ENCODE data around the gene BEAN1. TPM values are rescaled to one million over a fixed set of nuclear protein-coding genes. Genes with fewer than 3 reads are reported as not detected.
A peak's percentile ranks its signal among the peaks of the same experiment; 100 is the strongest.

The BEAN1 gene
- total RNA-seq, 1 donor from 2014 or later, result 3.3 TPM

DNA sequence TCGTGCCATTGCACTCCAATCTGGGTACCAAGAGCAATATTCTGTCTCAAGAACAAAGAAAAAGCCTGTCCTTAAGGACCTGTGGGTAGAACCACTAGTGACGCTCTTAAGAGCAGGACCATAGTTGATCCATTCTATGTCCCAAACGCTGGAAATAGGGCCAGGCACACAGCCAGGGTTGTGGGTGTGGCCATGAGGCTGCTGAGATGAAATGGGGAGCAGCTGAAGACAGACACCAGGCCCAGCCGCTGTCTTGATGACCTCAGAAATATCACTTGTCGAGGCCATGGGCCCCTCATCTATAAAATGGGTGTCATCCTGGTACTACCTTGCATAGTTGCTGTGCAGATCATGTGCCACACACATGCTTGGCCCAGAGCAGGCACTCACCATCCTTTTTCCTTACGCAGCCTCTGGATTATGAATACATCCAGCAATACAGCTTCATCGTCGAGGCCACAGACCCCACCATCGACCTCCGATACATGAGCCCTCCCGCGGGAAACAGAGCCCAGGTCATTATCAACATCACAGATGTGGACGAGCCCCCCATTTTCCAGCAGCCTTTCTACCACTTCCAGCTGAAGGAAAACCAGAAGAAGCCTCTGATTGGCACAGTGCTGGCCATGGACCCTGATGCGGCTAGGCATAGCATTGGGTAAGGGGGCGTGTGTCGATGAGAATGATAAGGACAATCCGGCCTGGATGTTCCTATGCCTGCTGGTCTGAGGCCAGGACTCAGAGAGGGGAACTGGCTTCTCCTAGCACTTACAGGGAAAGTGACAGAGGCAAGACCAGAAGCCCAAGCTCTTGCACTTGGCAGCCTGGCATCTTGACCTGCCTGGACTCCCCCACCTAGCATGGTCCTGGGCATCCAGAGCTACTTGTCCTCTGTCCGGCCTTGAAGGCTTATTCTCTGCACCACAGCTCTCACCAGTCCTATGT is 35.1 kb upstream of the BEAN1 start:
- ATAC-seq (peak; percentile 48), DNase-seq (peak; percentile 48)
- intact Hi-C loops (cut with micrococcal nuclease), result no loop called here

- DNase-seq, result no peak
- ATAC-seq, result no peak
- intact Hi-C loops (cut with micrococcal nuclease), result no loop called here
These were observed 31.1 kb upstream of the BEAN1 start for GRCh38 chr16:66395806-66396555.

DNA sequence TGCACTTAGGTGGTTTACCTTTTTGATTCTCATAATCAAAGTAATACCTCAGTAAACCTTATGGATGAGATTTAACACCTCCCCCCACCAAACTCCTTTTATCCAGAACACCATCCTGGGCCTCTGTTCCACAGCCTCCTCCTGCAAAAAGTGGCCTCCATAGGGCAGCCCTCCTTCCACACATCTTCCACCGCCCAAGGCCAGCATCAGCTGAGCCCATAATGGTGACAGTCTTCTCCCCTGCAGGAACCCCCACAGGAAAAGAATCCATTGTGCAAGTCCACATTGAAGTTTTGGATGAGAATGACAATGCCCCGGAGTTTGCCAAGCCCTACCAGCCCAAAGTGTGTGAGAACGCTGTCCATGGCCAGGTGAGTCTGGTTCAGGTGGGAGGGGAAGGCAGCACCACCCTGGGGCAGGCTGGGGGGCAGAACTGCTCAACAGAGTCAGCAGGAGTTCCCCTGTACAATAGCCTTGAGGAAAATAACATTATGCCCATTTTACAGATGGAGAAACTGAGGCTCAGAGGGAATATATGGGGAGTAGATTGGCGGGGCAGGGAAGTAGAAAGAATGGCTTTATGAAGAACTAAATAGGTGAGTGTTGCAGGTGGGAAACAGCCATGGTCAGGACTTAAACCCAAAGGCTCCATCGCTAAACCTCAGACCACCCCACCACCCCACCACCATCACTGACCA is 29.2 kb upstream of the BEAN1 start:
- intact Hi-C loops (cut with micrococcal nuclease), result no loop called here
- no peak for DNase-seq
- no peak for ATAC-seq

DNA sequence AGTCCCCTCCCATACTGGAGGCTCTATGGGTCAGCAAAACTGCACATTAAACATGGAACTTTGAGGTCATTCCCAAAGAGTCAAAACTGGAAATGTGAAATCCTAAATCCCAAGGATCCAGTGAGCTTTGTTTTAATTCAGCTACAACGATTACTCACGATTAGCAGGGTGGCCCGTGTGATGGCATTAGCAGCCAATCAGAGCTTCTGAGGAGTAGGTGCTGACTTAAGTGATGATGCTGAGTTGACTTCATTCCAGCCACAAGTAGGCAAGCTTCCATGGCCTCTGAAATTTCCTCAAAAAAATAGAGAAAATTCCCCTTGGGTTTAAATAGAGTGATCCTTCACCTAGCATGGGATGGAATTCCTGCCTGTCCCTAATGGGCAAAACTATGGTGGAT is 28.1 kb upstream of the BEAN1 start:
- no peak for ATAC-seq
- DNase-seq, result no peak
- intact Hi-C loops (cut with micrococcal nuclease), result no loop called here

DNA sequence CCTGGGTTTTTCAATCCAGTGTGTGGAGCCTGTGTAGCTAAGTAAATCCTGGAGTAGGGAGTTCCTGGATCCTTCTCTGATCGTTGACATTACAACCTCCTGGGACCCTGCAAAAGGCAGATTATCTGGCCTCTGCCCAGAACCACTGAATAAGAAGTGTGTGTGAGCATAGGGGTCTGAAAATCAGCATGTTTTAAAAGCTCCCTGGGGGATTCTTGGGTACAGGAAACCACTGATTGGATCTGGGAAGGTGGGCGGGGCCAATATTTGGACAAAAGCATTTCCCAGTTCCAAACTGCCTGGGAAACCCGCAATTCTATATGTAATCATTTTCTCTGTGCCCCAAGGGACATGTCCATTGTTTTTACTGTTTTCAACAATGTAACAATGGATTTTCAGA is 27.2 kb upstream of the BEAN1 start:
- peak; percentile 61 for ATAC-seq
- intact Hi-C loops (cut with micrococcal nuclease), result loop anchor here (10.0 kb wide), 1 partner anchor 185 kb away; no protein-coding TSS in a partner anchor
- DNase-seq, result peak; percentile 44

GRCh38 chr16:66400503-66401380 is 26.4 kb upstream of the BEAN1 start:
- no peak for DNase-seq
- intact Hi-C loops (cut with micrococcal nuclease), result loop anchor here (10.0 kb wide), 1 partner anchor 184 kb away; no protein-coding TSS in a partner anchor
- no peak for ATAC-seq

DNA sequence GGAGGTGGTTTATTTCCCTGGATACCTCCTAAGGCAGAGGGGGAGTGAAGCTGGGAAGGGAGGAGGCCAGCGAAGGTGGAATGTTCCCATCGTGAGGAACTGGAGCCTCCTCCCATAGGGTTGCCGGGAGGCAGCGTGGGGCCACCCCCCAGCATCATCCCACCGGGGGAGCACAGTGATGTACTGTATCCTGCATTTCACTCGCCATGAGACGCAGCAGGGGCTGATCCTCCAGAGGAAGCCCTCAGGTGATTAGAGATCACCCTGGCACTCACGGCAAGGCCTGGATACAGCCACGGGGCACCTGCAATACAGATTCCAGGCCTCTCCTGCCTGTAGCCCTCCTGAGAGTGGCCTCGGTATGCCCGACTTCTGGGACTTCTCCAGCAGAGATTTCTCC is 25.5 kb upstream of the BEAN1 start:
- DNase-seq (no peak), ATAC-seq (no peak)
- intact Hi-C loops (cut with micrococcal nuclease), result loop anchor here (10.0 kb wide), 1 partner anchor 183 kb away; no protein-coding TSS in a partner anchor

DNA sequence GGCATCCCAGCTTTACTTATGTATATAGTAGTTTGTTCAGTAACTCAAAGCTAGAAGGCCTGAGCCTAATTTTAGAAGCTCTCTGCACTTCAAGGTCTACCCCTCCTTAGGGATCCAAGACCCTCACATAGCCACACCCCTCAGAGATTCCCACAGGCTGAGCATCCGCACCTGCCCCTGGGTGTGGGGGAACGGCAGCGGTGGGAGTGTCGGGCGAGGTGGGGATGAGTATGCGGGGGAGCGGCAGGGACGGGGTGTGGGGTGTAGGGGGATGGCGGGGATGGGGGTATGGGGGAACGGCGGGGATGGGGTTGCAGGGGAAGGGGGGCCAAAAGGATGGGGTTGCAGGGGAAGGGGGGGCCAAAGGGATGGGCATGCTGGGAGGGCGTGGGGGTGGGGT is 24.9 kb upstream of the BEAN1 start:
- no peak for DNase-seq
- intact Hi-C loops (cut with micrococcal nuclease), result loop anchor here (10.0 kb wide), 1 partner anchor 183 kb away; no protein-coding TSS in a partner anchor
- ATAC-seq, result no peak

DNA sequence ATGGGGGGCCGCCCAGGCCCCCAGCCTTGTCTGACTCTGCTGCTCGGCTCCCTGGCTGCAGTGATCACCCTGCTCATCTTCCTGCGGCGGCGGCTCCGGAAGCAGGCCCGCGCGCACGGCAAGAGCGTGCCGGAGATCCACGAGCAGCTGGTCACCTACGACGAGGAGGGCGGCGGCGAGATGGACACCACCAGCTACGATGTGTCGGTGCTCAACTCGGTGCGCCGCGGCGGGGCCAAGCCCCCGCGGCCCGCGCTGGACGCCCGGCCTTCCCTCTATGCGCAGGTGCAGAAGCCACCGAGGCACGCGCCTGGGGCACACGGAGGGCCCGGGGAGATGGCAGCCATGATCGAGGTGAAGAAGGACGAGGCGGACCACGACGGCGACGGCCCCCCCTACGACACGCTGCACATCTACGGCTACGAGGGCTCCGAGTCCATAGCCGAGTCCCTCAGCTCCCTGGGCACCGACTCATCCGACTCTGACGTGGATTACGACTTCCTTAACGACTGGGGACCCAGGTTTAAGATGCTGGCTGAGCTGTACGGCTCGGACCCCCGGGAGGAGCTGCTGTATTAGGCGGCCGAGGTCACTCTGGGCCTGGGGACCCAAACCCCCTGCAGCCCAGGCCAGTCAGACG is 24.4 kb upstream of the BEAN1 start:
- no peak for ATAC-seq
- intact Hi-C loops (cut with micrococcal nuclease), result loop anchor here (10.0 kb wide), 1 partner anchor 182 kb away; no protein-coding TSS in a partner anchor
- peak; percentile 34 for DNase-seq

DNA sequence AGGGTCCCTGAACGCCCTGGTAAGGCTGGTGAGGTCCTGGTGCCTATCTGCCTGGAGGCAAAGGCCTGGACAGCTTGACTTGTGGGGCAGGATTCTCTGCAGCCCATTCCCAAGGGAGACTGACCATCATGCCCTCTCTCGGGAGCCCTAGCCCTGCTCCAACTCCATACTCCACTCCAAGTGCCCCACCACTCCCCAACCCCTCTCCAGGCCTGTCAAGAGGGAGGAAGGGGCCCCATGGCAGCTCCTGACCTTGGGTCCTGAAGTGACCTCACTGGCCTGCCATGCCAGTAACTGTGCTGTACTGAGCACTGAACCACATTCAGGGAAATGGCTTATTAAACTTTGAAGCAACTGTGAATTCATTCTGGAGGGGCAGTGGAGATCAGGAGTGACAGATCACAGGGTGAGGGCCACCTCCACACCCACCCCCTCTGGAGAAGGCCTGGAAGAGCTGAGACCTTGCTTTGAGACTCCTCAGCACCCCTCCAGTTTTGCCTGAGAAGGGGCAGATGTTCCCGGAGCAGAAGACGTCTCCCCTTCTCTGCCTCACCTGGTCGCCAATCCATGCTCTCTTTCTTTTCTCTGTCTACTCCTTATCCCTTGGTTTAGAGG is 23.5 kb upstream of the BEAN1 start:
- no peak for ATAC-seq
- intact Hi-C loops (cut with micrococcal nuclease), result loop anchor here (10.0 kb wide), 1 partner anchor 181 kb away; no protein-coding TSS in a partner anchor
- no peak for DNase-seq

- intact Hi-C loops (cut with micrococcal nuclease), result loop anchor here (5.0 to 10.0 kb wide), 2 partner anchors 77 to 180 kb away; no protein-coding TSS in a partner anchor
- ATAC-seq (no peak), DNase-seq (no peak)
These were observed 21.9 kb upstream of the BEAN1 start for GRCh38 chr16:66405057-66405783.

DNA sequence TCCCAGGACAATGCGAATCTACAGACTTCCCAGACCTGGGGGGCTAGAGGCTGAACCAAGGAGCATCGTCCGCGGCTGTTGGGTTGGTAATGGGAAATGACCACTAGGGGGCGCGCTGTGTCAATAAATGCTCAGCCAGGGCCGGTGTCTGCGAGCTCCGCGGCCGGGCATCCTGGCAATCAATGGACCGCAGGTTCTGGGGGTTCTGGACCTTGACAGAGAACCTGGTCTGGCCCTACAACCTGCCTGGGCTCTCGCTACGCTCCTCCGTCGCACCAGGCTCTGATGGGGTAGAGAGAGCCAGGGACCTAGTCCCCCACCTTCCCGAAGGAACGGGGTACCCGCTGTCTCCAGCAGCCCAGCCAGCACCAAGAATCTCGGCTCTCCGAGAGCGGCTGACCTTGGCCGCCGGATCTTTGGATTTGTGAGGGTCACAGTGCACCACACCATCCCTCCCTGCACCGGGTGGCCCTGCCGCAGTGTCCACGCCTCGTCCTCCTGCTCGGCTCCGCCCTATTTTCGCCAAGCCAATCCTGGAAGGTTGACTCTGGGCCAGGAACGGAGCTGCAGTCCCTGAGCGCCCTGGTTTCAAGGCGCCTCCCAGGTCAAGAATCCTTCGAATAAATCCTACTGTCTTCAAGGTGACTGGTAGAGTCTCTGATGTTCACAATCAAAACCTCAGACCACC is 20.4 kb upstream of the BEAN1 start:
- ATAC-seq, result peak; percentile 84
- intact Hi-C loops (cut with micrococcal nuclease), result loop anchor here (5.0 to 10.0 kb wide), 2 partner anchors 76 to 178 kb away; no protein-coding TSS in a partner anchor
- peak; percentile 91 for DNase-seq

- ATAC-seq (peak; percentile 86), DNase-seq (peak; percentile 51)
- intact Hi-C loops (cut with micrococcal nuclease), result loop anchor here (5.0 to 10.0 kb wide), 2 partner anchors 74 to 176 kb away; no protein-coding TSS in a partner anchor
These were observed 18.7 kb upstream of the BEAN1 start for GRCh38 chr16:66408163-66409048.

- intact Hi-C loops (cut with micrococcal nuclease), result loop anchor here (5.0 to 10.0 kb wide), 2 partner anchors 73 to 176 kb away; no protein-coding TSS in a partner anchor
- DNase-seq (no peak), ATAC-seq (no peak)
These were observed 17.9 kb upstream of the BEAN1 start for GRCh38 chr16:66409156-66409555.

DNA sequence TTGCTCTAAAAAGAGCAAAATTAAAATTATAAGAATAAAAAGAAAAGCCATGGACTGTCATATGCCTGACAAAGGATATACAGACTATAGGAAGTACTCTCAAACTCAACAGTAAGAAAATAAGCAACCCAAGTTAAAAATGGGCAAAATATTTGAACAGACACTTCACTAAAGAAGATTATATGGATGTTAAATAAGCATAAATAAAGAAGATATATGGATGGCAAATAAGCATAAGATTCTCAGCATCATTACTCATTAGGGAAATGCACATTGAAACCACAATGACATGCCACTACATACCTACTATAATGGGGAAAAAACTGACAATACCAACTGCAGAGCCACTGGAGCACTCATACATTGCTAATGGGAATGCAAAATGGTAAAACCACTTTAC is 14.9 kb upstream of the BEAN1 start:
- ATAC-seq (no peak), DNase-seq (no peak)
- intact Hi-C loops (cut with micrococcal nuclease), result no loop called here

All from left ventricle myocardium superior (tissue), 1 donor.